Loucy (cell line): ENCODE results near the gene INSR.

ENCODE experiments used
- EZH2phosphoT487 ChIP-seq: fragments of 200-600 bp; IDR thresholded peaks from 2 replicates; pipeline ENCODE4 v1.6.1; 2018; ENCODE audit warnings: antibody characterized with exemption, mild to moderate bottlenecking, moderate library complexity, borderline replicate concordance
- TF ChIP-seq, protein P1 (sequence below): fragments of 200-600 bp; sonication (generic); conservative IDR thresholded peaks from 2 replicates; pipeline ENCODE4 v1.5.1; 2014; ENCODE audit warnings: mild to moderate bottlenecking, antibody characterized with exemption, low read length

DNA sequence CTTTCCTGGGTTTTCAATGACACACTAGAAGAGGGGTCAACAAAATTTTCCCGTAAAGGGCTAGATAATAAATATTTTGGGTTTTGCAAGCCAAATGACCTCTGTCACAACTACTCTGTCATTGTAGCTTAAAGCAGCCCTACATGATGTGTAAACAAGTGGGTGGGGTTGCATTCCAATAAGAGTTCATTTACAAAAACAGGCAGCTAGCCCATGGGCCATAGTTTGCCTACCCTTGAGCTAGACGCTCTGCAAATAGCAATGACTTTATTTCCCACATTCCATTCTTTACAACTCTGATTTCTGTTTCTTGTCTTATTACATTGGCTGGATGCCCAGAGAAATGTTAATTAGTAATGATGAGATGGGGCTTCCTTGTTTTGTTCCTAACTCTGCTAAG lies 148.7 kb downstream of the INSR start:
- TF ChIP-seq, protein P1, sequence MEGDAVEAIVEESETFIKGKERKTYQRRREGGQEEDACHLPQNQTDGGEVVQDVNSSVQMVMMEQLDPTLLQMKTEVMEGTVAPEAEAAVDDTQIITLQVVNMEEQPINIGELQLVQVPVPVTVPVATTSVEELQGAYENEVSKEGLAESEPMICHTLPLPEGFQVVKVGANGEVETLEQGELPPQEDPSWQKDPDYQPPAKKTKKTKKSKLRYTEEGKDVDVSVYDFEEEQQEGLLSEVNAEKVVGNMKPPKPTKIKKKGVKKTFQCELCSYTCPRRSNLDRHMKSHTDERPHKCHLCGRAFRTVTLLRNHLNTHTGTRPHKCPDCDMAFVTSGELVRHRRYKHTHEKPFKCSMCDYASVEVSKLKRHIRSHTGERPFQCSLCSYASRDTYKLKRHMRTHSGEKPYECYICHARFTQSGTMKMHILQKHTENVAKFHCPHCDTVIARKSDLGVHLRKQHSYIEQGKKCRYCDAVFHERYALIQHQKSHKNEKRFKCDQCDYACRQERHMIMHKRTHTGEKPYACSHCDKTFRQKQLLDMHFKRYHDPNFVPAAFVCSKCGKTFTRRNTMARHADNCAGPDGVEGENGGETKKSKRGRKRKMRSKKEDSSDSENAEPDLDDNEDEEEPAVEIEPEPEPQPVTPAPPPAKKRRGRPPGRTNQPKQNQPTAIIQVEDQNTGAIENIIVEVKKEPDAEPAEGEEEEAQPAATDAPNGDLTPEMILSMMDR: no peak
- no peak for TF ChIP-seq EZH2phosphoT487
